GM18873 (cell line): ENCODE measurements around the gene ABCC2.
"Not testable (repeated sequence)": the region's sequence is repeated elsewhere in the genome, so short reads cannot be mapped to it uniquely, and the experiment has no call there.

ENCODE experiments used
- ATAC-seq: cut with Tn5 transposase; IDR thresholded peaks from one replicate; pipeline ENCODE4 v1.9.1; 2021; ENCODE audit warnings: mild to moderate bottlenecking, moderate library complexity, moderate number of reproducible peaks; ENCODE audit not compliant: unreplicated experiment, low FRiP score

The ABCC2 gene

GRCh38 chr10:99807786-99808185 is 25.3 kb downstream of the ABCC2 start:
- no peak for ATAC-seq

- ATAC-seq, result no peak
These were observed 25.8 kb downstream of the ABCC2 start for GRCh38 chr10:99808270-99808669.

GRCh38 chr10:99809481-99809880 is 27.0 kb downstream of the ABCC2 start:
- ATAC-seq, result no peak

GRCh38 chr10:99809931-99810615 is 27.6 kb downstream of the ABCC2 start:
- ATAC-seq, result no peak

GRCh38 chr10:99812177-99812576 is 29.7 kb downstream of the ABCC2 start:
- no peak for ATAC-seq

GRCh38 chr10:99814143-99814542 is 31.7 kb downstream of the ABCC2 start:
- no peak for ATAC-seq

GRCh38 chr10:99815621-99816020 is 33.2 kb downstream of the ABCC2 start:
- no peak for ATAC-seq

- ATAC-seq, result no peak
These were observed 45.5 kb downstream of the ABCC2 start for GRCh38 chr10:99827936-99828335.

- ATAC-seq, result no peak
These were observed 46.0 kb downstream of the ABCC2 start for GRCh38 chr10:99828464-99828863.

- no peak for ATAC-seq
These were observed 50.0 kb downstream of the ABCC2 start for GRCh38 chr10:99832439-99832838.

- ATAC-seq, result no peak
These were observed 52.0 kb downstream of the ABCC2 start for GRCh38 chr10:99834410-99834809.

GRCh38 chr10:99835947-99836346 is 53.5 kb downstream of the ABCC2 start:
- ATAC-seq, result no peak

- ATAC-seq, result no peak
These were observed 54.3 kb downstream of the ABCC2 start for GRCh38 chr10:99836711-99837110.

GRCh38 chr10:99840859-99841258 is 58.4 kb downstream of the ABCC2 start:
- ATAC-seq, result not testable (repeated sequence)

GRCh38 chr10:99841746-99842145 is 59.3 kb downstream of the ABCC2 start:
- no peak for ATAC-seq

GRCh38 chr10:99843310-99843709 is 60.9 kb downstream of the ABCC2 start:
- ATAC-seq, result no peak

GRCh38 chr10:99844433-99844955 is 62.1 kb downstream of the ABCC2 start:
- no peak for ATAC-seq

- no peak for ATAC-seq
These were observed 63.5 kb downstream of the ABCC2 start for GRCh38 chr10:99845837-99846382.

- ATAC-seq, result no peak
These were observed 66.6 kb downstream of the ABCC2 start for GRCh38 chr10:99849057-99849456.

GRCh38 chr10:99849536-99849935 is 67.1 kb downstream of the ABCC2 start:
- no peak for ATAC-seq

- ATAC-seq, result no peak
These were observed 67.8 kb downstream of the ABCC2 start for GRCh38 chr10:99850021-99850766.
